ENCODE measurements around the gene CDON.
"Not testable (repeated sequence)": the region's sequence is repeated elsewhere in the genome, so short reads cannot be mapped to it uniquely, and the experiment has no call there.

The CDON gene

DNA sequence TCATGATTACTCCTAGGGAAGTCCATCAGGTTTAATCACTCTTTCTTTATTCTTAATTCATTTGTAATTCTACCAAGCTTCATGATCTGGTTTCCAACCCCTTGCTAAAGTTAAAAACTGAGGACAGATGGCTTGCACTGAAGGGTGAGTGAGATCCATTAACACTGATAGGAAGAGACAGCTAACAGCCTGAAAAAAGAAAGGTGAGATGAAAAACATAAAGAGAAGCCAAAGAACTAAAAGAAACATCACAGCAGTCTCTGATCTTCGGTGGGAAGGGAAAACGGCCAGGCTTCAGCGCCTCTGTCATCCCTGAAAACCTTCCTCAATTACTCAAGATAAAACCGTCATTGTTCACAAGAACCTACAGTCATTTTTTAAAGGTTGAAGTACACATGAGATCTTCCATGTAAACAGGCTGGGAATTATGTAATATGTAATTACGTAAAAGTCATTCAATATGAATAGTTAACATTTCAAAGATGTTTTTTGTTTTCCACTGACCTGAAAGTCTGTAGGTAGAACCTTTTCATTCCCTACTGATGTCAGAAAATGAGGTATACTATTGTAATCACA, 75.5 kb downstream of the CDON start:
- Histone ChIP-seq H3K18ac (ENCODE audit: low read length) (no peak overlapping the region), H2AFZ (ENCODE audit: low read length) (no peak overlapping the region), H2BK5ac (ENCODE audit: low read length) (no peak overlapping the region), H2BK15ac (ENCODE audit: low read length) (no peak overlapping the region), H3K27me3 (ENCODE audit: control insufficient read depth in 3 of 3, insufficient read depth in 3 of 3, low read depth in 1 of 3, low read length in 3 of 3) (no peaks in the 10 kb centered on the region), H2BK12ac (ENCODE audit: low read length) (no peak overlapping the region), H3K4me3 (ENCODE audit: low read length in 2 of 2) (no peak overlapping the region), H4K8ac (ENCODE audit: low read depth, low read length) (no peak overlapping the region), H2AK5ac (ENCODE audit: low read depth, low read length) (no peak overlapping the region), H3K4ac (ENCODE audit: low read length) (no peak overlapping the region), H3K23ac (ENCODE audit: low read depth, low read length, poor library complexity) (no peak overlapping the region), H3K27ac (replicated peaks; ENCODE audit: low read length) (no peak overlapping the region), H3K79me1 (ENCODE audit: low read depth, low read length) (no peaks in the 10 kb centered on the region), H3K36me3 (replicated peaks in 1 of 2; ENCODE audit: control insufficient read depth in 2 of 2, insufficient read depth in 2 of 2, low read length in 2 of 2) (peaks cover 20 to 37% of the 10 kb centered on the region in 2 donors), H3K9ac (ENCODE audit: low read depth, low read length, poor library complexity) (no peak overlapping the region), H3K4me2 (ENCODE audit: insufficient read depth, low read length, poor library complexity, severe bottlenecking) (no peak overlapping the region), H3K14ac (ENCODE audit: low read length) (no peak overlapping the region), H2BK120ac (ENCODE audit: low read depth, low read length) (no peak overlapping the region), H4K91ac (ENCODE audit: low read depth, low read length, poor library complexity) (no peak overlapping the region), H3K9me3 (replicated peaks in 1 of 2; ENCODE audit: control insufficient read depth in 2 of 2, insufficient read depth in 1 of 2, low read depth in 1 of 2, low read length in 2 of 2) (no peaks in the 10 kb centered on the region), H3K4me1 (ENCODE audit: control insufficient read depth in 2 of 2, insufficient read depth in 1 of 2, low read depth in 1 of 2, low read length in 2 of 2) (no peaks in the 10 kb centered on the region)
- no CpG with 5 or more reads among the region's 5 CpGs for WGBS, 2 donors (ENCODE audit: extremely low coverage in 2 of 2, insufficient read length in 2 of 2, insufficient replicate concordance in 1 of 2)
- no peak for DNase-seq (ENCODE audit: low spot score)

DNA sequence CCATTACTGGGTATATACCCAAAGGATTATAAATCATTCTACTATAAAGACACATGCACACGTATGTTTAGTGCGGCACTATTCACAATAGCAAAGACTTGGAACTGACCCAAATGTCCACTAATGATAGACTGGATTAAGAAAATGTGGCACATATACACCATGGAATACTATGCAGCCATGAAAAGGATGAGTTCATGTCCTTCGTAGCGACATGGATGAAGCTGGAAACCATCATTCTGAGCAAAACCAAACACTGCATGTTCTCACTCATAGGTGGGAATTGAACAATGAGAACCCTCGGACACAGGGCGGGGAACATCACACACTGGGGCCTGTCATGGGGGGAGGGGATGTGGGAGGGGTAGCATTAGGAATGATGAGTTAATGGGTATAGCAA, 76.7 kb downstream of the CDON start:
- not testable (repeated sequence) for H3K4me3 ChIP-seq (ENCODE audit: low read length in 2 of 2); H2AK5ac ChIP-seq (ENCODE audit: low read depth, low read length); H2BK5ac ChIP-seq (ENCODE audit: low read length); H3K27me3 ChIP-seq (ENCODE audit: control insufficient read depth in 3 of 3, insufficient read depth in 3 of 3, low read depth in 1 of 3, low read length in 3 of 3); H2BK120ac ChIP-seq (ENCODE audit: low read depth, low read length); H3K4ac ChIP-seq (ENCODE audit: low read length); H3K4me1 ChIP-seq (ENCODE audit: control insufficient read depth in 2 of 2, insufficient read depth in 1 of 2, low read depth in 1 of 2, low read length in 2 of 2); H3K18ac ChIP-seq (ENCODE audit: low read length); H2BK15ac ChIP-seq (ENCODE audit: low read length); H4K91ac ChIP-seq (ENCODE audit: low read depth, low read length, poor library complexity); H3K14ac ChIP-seq (ENCODE audit: low read length); H3K23ac ChIP-seq (ENCODE audit: low read depth, low read length, poor library complexity); DNase-seq (ENCODE audit: low spot score); H3K79me1 ChIP-seq (ENCODE audit: low read depth, low read length); H2BK12ac ChIP-seq (ENCODE audit: low read length); H3K9me3 ChIP-seq (replicated peaks in 1 of 2; ENCODE audit: control insufficient read depth in 2 of 2, insufficient read depth in 1 of 2, low read depth in 1 of 2, low read length in 2 of 2); H2AFZ ChIP-seq (ENCODE audit: low read length); H4K8ac ChIP-seq (ENCODE audit: low read depth, low read length); H3K9ac ChIP-seq (ENCODE audit: low read depth, low read length, poor library complexity); H3K4me2 ChIP-seq (ENCODE audit: insufficient read depth, low read length, poor library complexity, severe bottlenecking); H3K27ac ChIP-seq (replicated peaks; ENCODE audit: low read length)
- no CpG with 5 or more reads among the region's 6 CpGs for WGBS, 2 donors (ENCODE audit: extremely low coverage in 2 of 2, insufficient read length in 2 of 2, insufficient replicate concordance in 1 of 2)
- H3K36me3 ChIP-seq (replicated peaks in 1 of 2; ENCODE audit: control insufficient read depth in 2 of 2, insufficient read depth in 2 of 2, low read length in 2 of 2), result peaks cover 24 to 37% of the 10 kb centered on the region in 2 donors

DNA sequence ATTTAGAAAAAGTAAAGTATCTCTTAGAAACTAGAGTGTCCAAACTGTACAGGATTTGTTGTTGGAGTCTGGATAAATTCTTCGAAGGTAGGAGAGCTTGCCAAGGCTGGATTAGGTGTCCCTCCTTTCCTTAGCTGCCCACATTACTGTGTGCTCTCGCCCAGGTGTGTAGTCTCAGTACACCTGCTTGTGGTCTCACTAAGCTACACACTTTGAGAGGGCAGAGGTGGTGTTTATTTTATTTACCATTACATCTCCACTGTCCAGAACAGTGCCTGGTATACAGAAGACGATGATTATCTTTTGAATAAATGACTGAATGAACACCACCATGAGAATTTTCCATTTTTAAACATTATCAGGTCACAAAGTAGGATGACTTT, 80.3 kb downstream of the CDON start:
- Histone ChIP-seq H3K9ac (ENCODE audit: low read depth, low read length, poor library complexity) (no peak overlapping the region), H4K91ac (ENCODE audit: low read depth, low read length, poor library complexity) (no peak overlapping the region), H2AFZ (ENCODE audit: low read length) (no peak overlapping the region), H2AK5ac (ENCODE audit: low read depth, low read length) (no peak overlapping the region), H3K4ac (ENCODE audit: low read length) (no peak overlapping the region), H4K8ac (ENCODE audit: low read depth, low read length) (no peak overlapping the region), H3K27ac (replicated peaks; ENCODE audit: low read length) (no peak overlapping the region), H2BK15ac (ENCODE audit: low read length) (no peak overlapping the region), H3K9me3 (replicated peaks in 1 of 2; ENCODE audit: control insufficient read depth in 2 of 2, insufficient read depth in 1 of 2, low read depth in 1 of 2, low read length in 2 of 2) (no peaks in the 10 kb centered on the region), H2BK12ac (ENCODE audit: low read length) (no peak overlapping the region), H3K4me2 (ENCODE audit: insufficient read depth, low read length, poor library complexity, severe bottlenecking) (no peak overlapping the region), H3K14ac (ENCODE audit: low read length) (no peak overlapping the region), H3K23ac (ENCODE audit: low read depth, low read length, poor library complexity) (no peak overlapping the region), H3K27me3 (ENCODE audit: control insufficient read depth in 3 of 3, insufficient read depth in 3 of 3, low read depth in 1 of 3, low read length in 3 of 3) (no peaks in the 10 kb centered on the region), H2BK5ac (ENCODE audit: low read length) (no peak overlapping the region), H3K18ac (ENCODE audit: low read length) (no peak overlapping the region), H2BK120ac (ENCODE audit: low read depth, low read length) (no peak overlapping the region), H3K4me1 (ENCODE audit: control insufficient read depth in 2 of 2, insufficient read depth in 1 of 2, low read depth in 1 of 2, low read length in 2 of 2) (peaks cover 6 to 28% of the 10 kb centered on the region in 2 donors), H3K79me1 (ENCODE audit: low read depth, low read length) (no peaks in the 10 kb centered on the region), H3K4me3 (ENCODE audit: low read length in 2 of 2) (no peak overlapping the region), H3K36me3 (replicated peaks in 1 of 2; ENCODE audit: control insufficient read depth in 2 of 2, insufficient read depth in 2 of 2, low read length in 2 of 2) (peaks cover 20 to 26% of the 10 kb centered on the region in 2 donors)
- DNase-seq (ENCODE audit: low spot score), result no peak
- no CpG with 5 or more reads among the region's 3 CpGs for WGBS, 2 donors (ENCODE audit: extremely low coverage in 2 of 2, insufficient read length in 2 of 2, insufficient replicate concordance in 1 of 2)

DNA sequence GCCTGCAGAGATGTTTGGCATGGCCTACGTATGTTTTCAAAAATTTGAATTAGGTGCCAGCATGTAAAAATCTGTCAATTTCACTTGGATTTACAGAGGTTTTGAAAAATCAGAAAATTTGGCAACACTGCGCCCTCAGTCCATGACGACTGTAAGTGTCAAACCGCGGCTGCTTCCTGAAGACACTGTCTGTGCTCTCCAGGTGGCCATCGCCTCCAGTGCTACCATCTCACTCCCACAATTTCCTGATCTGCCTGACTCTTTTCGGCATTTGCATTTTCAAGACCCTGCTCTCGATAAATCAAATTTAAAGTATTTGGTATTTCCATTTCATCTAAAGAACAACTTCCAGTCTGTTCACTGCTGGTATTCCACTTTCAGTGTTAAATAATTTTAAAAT, 82.2 kb downstream of the CDON start:
- WGBS, 2 donors (ENCODE audit: extremely low coverage in 2 of 2, insufficient read length in 2 of 2, insufficient replicate concordance in 1 of 2), result no CpG with 5 or more reads among the region's 8 CpGs
- H3K36me3 ChIP-seq (replicated peaks in 1 of 2; ENCODE audit: control insufficient read depth in 2 of 2, insufficient read depth in 2 of 2, low read length in 2 of 2), result peaks cover 20 to 22% of the 10 kb centered on the region in 2 donors

More for the DNA sequence above, 82.2 kb downstream of the CDON start:
- H3K79me1 ChIP-seq (ENCODE audit: low read depth, low read length), result no peaks in the 10 kb centered on the region
- no peak overlapping the region for H2AK5ac ChIP-seq (ENCODE audit: low read depth, low read length)
- H3K27ac ChIP-seq (replicated peaks; ENCODE audit: low read length), result no peak overlapping the region
- no peak overlapping the region for H2BK120ac ChIP-seq (ENCODE audit: low read depth, low read length)
- H3K14ac ChIP-seq (ENCODE audit: low read length), result no peak overlapping the region
- H3K9me3 ChIP-seq (replicated peaks in 1 of 2; ENCODE audit: control insufficient read depth in 2 of 2, insufficient read depth in 1 of 2, low read depth in 1 of 2, low read length in 2 of 2), result no peaks in the 10 kb centered on the region
- no peak overlapping the region for H2BK15ac ChIP-seq (ENCODE audit: low read length)
- H4K8ac ChIP-seq (ENCODE audit: low read depth, low read length), result no peak overlapping the region
- H3K4me1 ChIP-seq (ENCODE audit: control insufficient read depth in 2 of 2, insufficient read depth in 1 of 2, low read depth in 1 of 2, low read length in 2 of 2), result peaks cover 6 to 28% of the 10 kb centered on the region in 2 donors
- H3K18ac ChIP-seq (ENCODE audit: low read length), result no peak overlapping the region
- H2AFZ ChIP-seq (ENCODE audit: low read length), result no peak overlapping the region
- no peak overlapping the region for H3K4ac ChIP-seq (ENCODE audit: low read length)
- H2BK5ac ChIP-seq (ENCODE audit: low read length), result no peak overlapping the region
- no peak overlapping the region for H2BK12ac ChIP-seq (ENCODE audit: low read length)
- no peak overlapping the region for H4K91ac ChIP-seq (ENCODE audit: low read depth, low read length, poor library complexity)
- no peak overlapping the region for H3K23ac ChIP-seq (ENCODE audit: low read depth, low read length, poor library complexity)
- H3K9ac ChIP-seq (ENCODE audit: low read depth, low read length, poor library complexity), result no peak overlapping the region
- H3K4me3 ChIP-seq (ENCODE audit: low read length in 2 of 2), result no peak overlapping the region
- no peak overlapping the region for H3K4me2 ChIP-seq (ENCODE audit: insufficient read depth, low read length, poor library complexity, severe bottlenecking)
- DNase-seq (ENCODE audit: low spot score), result no peak
- no peaks in the 10 kb centered on the region for H3K27me3 ChIP-seq (ENCODE audit: control insufficient read depth in 3 of 3, insufficient read depth in 3 of 3, low read depth in 1 of 3, low read length in 3 of 3)

Data from neuronal stem cell (in vitro differentiated cells).